ENCODE results near the gene SAA1.

SAA1 gene

DNA sequence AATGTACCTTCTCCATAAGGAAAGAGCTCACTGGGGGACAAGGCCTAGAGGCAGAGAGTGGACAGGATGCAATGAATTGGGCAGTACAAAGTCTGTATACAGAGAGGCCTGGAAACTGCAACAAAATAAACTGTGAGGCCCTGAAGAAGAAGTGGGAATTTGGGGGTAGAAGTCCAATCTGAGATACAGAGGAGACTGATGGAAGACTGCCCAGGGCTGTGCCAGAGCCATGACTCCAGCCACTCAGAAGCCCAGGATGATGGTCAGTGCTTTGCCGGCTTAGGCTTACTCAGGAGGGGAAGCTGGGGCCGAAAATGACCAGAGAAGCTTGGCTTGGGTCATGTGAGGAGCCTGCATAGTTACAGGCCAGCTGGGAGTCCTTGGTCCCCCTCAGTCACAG lies 35.2 kb upstream of the SAA1 start:
- H3K4me3 ChIP-seq (ENCODE audit: low read length) = no peak overlapping the region
- DNase-seq (ENCODE audit: low read depth) = no peak
- TF ChIP-seq, protein P1, sequence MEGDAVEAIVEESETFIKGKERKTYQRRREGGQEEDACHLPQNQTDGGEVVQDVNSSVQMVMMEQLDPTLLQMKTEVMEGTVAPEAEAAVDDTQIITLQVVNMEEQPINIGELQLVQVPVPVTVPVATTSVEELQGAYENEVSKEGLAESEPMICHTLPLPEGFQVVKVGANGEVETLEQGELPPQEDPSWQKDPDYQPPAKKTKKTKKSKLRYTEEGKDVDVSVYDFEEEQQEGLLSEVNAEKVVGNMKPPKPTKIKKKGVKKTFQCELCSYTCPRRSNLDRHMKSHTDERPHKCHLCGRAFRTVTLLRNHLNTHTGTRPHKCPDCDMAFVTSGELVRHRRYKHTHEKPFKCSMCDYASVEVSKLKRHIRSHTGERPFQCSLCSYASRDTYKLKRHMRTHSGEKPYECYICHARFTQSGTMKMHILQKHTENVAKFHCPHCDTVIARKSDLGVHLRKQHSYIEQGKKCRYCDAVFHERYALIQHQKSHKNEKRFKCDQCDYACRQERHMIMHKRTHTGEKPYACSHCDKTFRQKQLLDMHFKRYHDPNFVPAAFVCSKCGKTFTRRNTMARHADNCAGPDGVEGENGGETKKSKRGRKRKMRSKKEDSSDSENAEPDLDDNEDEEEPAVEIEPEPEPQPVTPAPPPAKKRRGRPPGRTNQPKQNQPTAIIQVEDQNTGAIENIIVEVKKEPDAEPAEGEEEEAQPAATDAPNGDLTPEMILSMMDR (conservative IDR thresholded peaks at IDR 0.05; ENCODE audit: low read length) = no peak

DNA sequence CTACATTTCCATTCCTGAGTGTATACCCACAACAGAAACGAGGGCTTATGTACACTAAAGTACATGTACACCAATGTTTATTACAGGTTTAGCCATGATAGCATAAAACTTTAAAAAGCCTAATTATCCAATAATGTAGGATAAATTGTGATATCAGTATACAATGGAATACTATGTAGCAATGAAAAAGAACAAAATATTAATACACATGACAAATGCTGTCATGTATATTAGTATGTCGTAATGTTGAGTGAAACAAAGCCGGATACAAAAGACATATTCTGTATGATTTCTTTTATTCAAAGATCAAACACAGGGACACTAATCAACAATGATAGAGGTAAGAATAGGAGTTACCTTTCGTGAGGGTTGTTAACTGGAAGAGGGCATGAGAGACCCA lies 32.2 kb upstream of the SAA1 start:
- DNase-seq (ENCODE audit: low read depth) = no peak
- no peak overlapping the region for H3K4me3 ChIP-seq (ENCODE audit: low read length)
- TF ChIP-seq, protein P1 (conservative IDR thresholded peaks at IDR 0.05; ENCODE audit: low read length) = no peak

GRCh38 chr11:18235394-18236334 lies 30.4 kb upstream of the SAA1 start:
- no peak overlapping the region for H3K4me3 ChIP-seq (ENCODE audit: low read length)
- DNase-seq (ENCODE audit: low read depth) = no peak
- TF ChIP-seq, protein P1 (conservative IDR thresholded peaks at IDR 0.05; ENCODE audit: low read length) = no peak

DNA sequence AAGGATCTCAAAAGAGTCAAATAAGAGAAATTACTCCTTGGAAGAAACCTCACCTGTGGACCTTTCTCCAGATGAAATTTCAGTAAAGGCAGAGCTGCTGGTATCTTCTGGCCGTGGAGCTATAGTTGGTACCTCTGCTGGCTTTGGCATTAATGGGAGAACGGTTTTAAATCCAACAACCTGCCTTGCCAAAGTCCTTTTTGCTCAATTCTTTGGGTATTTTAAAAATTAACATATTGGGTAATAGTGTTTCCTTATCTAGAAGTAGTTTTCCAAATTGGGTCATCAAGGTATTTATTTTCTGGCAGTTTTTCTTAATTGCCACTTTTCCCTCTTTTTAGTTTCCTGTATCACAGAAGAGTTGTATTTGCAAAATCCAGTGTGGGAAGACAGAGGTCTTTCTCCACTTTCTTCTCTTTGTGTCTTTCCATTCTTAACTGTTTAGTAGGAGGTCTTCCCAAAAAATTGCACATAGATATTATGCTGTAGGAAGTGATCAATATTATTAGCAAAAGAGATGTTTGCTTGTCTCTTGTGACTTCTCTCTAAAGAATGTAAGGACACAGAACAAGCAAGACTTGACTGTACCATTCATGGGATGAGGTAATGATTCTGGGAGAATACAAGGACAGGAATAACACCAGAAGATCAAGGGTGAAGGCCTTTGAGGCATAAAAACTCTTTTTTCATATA lies 29.3 kb upstream of the SAA1 start, which contains the start of gene SAA4:
Gene SAA4 (minus strand): TSS at position 139 of the 693 bp plus-strand sequence. CDS start 876 bp downstream, outside the sequence.
- DNase-seq (ENCODE audit: low read depth) = no peak
- no peak within 1 kb of the TSS for H3K4me3 ChIP-seq (ENCODE audit: low read length)
- TF ChIP-seq, protein P1 (conservative IDR thresholded peaks at IDR 0.05; ENCODE audit: low read length) = no peak

- no peak overlapping the region for H3K4me3 ChIP-seq (ENCODE audit: low read length)
- no peak for DNase-seq (ENCODE audit: low read depth)
- TF ChIP-seq, protein P1 (conservative IDR thresholded peaks at IDR 0.05; ENCODE audit: low read length) = no peak
Measured at GRCh38 chr11:18239655-18240054, 26.4 kb upstream of the SAA1 start.

GRCh38 chr11:18243783-18244362 lies 22.2 kb upstream of the SAA1 start:
- no peak overlapping the region for H3K4me3 ChIP-seq (ENCODE audit: low read length)
- DNase-seq (ENCODE audit: low read depth) = peak; percentile 75
- TF ChIP-seq, protein P1 (conservative IDR thresholded peaks at IDR 0.05; ENCODE audit: low read length) = peak; percentile 96
